HepG2 (cell line): ENCODE results near the gene ABHD17C. TPM values are rescaled to one million over a fixed set of nuclear protein-coding genes. Genes with fewer than 3 reads are reported as not detected.

Experiments
- ATAC-seq: fragments of 200-7000 bp; cut with Tn5 transposase; 3 replicates; pipeline ENCODE4 v1.9.1; 2020; ENCODE audit warnings: mild to moderate bottlenecking, moderate library complexity
- BruUV-seq: library from RNA; stranded (reverse); fragments of 400-500 nt; replicated peaks from 2 replicates; lab custom pipeline; 2021; lab: Mats Ljungman, UMichigan
- CTCF ChIA-PET: fragments of 300-600 bp; formaldehyde crosslinking; extraction: SDS; loops from one replicate; lab custom pipeline; 2021; ENCODE audit warnings: low total read pairs, inconsistent platforms, low intra/inter-chr PET ratio; lab: Yijun Ruan, JAX
- POLR2A ChIA-PET: fragments of 350-600 bp; sonication (Branson Sonifier 250); formaldehyde crosslinking; loops from one replicate; lab custom pipeline; 2020; ENCODE audit warnings: antibody characterized with exemption, inconsistent platforms; lab: Yijun Ruan, JAX
- DNase-seq: peaks from one replicate; pipeline ENCODE4 v3.0.0-alpha.2; 2015; ENCODE audit warnings: low spot score
- FAIRE-seq: peaks from 3 replicates; lab custom pipeline; 2011; peaks lifted over from hg19 to GRCh38; lab: Jason Lieb, UNC
- H2AFZ ChIP-seq: one replicate; pipeline ENCODE4 v1.6.1; 2011; ENCODE audit warnings: low read length, inconsistent platforms
- H3K27ac ChIP-seq: fragments of 300-600 bp; 3 replicates; pipeline ENCODE4 v1.8.0; 2011; ENCODE audit warnings: mixed run types, mild to moderate bottlenecking, mixed read lengths, low read length, inconsistent platforms; ENCODE audit not compliant: insufficient read depth; ENCODE audit errors: extremely low read length
- H3K27me3 ChIP-seq, 2 experiments: fragments of 200-600 bp in 1 of 2; 2 replicates in 1 of 2; 3 replicates in 1 of 2; pipeline versions ENCODE4 v1.6.0 to v1.8.0; 2011; ENCODE audit warnings: low read length in 2 of 2, mild to moderate bottlenecking in 2 of 2, moderate library complexity in 2 of 2, inconsistent platforms in 1 of 2; ENCODE audit not compliant: insufficient read depth in 2 of 2, control insufficient read depth in 1 of 2
- H3K36me3 ChIP-seq, 2 experiments: fragments of 200-600 bp in 1 of 2; replicated peaks in 1 of 2; 2 replicates in 1 of 2; 3 replicates in 1 of 2; pipeline versions ENCODE4 v1.5.1 to v1.8.0; 2011; ENCODE audit warnings: low read length in 2 of 2, inconsistent platforms in 1 of 2; ENCODE audit not compliant: insufficient read depth in 2 of 2, control insufficient read depth in 1 of 2
- H3K4me1 ChIP-seq: 2 replicates; pipeline ENCODE4 v1.5.1; 2012; ENCODE audit warnings: low read length, inconsistent platforms; ENCODE audit not compliant: insufficient read depth
- H3K4me2 ChIP-seq: 2 replicates; pipeline ENCODE4 v1.6.0; 2011; ENCODE audit warnings: low read depth, low read length, inconsistent platforms
- H3K4me3 ChIP-seq, 3 experiments: fragments of 200-600 bp in 1 of 3; sonication (generic), shearing (Covaris generic) in 1 of 3; replicated peaks in 1 of 3; 2 replicates each; pipeline ENCODE4 v1.5.1; 2011 to 2016; ENCODE audit warnings: low read length in 3 of 3, inconsistent platforms in 2 of 3, low read depth in 2 of 3, mild to moderate bottlenecking in 2 of 3, control low read depth in 1 of 3, mixed read lengths in 1 of 3; ENCODE audit not compliant: insufficient read depth in 1 of 3
- H3K79me2 ChIP-seq: one replicate; pipeline ENCODE4 v1.6.1; 2011; ENCODE audit warnings: low read length, inconsistent platforms; ENCODE audit not compliant: insufficient read depth
- H3K9ac ChIP-seq: 2 replicates; pipeline ENCODE4 v1.6.0; 2011; ENCODE audit warnings: mild to moderate bottlenecking, low read depth, low read length, inconsistent platforms; ENCODE audit not compliant: insufficient read depth
- H3K9me3 ChIP-seq: 2 replicates; pipeline ENCODE4 v1.5.1; 2012; ENCODE audit warnings: mild to moderate bottlenecking, low read length
- H4K20me1 ChIP-seq: 2 replicates; pipeline ENCODE4 v1.6.0; 2011; ENCODE audit warnings: inconsistent platforms, mild to moderate bottlenecking, low read length, moderate library complexity; ENCODE audit not compliant: insufficient read depth
- GTF2F1 ChIP-seq: fragments of 150-350 bp; IDR thresholded peaks from 2 replicates; pipeline ENCODE4 v1.6.1; 2014; ENCODE audit warnings: low read length
- MIER3 ChIP-seq: IDR thresholded peaks from 2 replicates; pipeline ENCODE4 v1.6.1; 2016; ENCODE audit warnings: missing compliant biosample characterization, borderline replicate concordance
- PAX8 ChIP-seq: sonication (generic); formaldehyde crosslinking; IDR thresholded peaks from 2 replicates; pipeline ENCODE4 v1.8.0; 2022; ENCODE audit warnings: mild to moderate bottlenecking, missing genetic modification reagents, borderline replicate concordance
- RFX5 ChIP-seq: IDR thresholded peaks from 2 replicates; pipeline ENCODE4 v1.6.1; 2011; ENCODE audit warnings: low read depth, low read length, improper control_type of control experiment
- RORA ChIP-seq: sonication (generic); formaldehyde crosslinking; IDR thresholded peaks from 2 replicates; pipeline ENCODE4 v1.5.0; 2020; ENCODE audit warnings: mild to moderate bottlenecking, missing genetic modification reagents, moderate library complexity
- TAF15 ChIP-seq: fragments of 200-400 bp; formaldehyde crosslinking; IDR thresholded peaks from one replicate; pipeline ENCODE4 v1.6.1; 2018; ENCODE audit warnings: mild to moderate bottlenecking, low read depth, low read length; ENCODE audit not compliant: poor library complexity, severe bottlenecking
- TBP ChIP-seq: sonication (generic); formaldehyde crosslinking; IDR thresholded peaks from 2 replicates; pipeline ENCODE4 v1.5.0; 2020; ENCODE audit warnings: missing genetic modification reagents
- TFDP2 ChIP-seq: sonication (generic); formaldehyde crosslinking; IDR thresholded peaks from 2 replicates; pipeline ENCODE4 v1.4.0; 2020; ENCODE audit warnings: missing genetic modification reagents
- U2AF2 ChIP-seq: fragments of 200-400 bp; formaldehyde crosslinking; IDR thresholded peaks from 2 replicates; pipeline ENCODE4 v1.6.1; 2017; ENCODE audit warnings: low read depth, mild to moderate bottlenecking, low read length
- ZKSCAN8 ChIP-seq: IDR thresholded peaks from 2 replicates; pipeline ENCODE4 v1.6.1; 2016; ENCODE audit warnings: borderline replicate concordance, missing genetic modification reagents, missing compliant biosample characterization
- ZNF24 ChIP-seq: fragments of 450-650 bp; IDR thresholded peaks from 2 replicates; pipeline ENCODE4 v1.6.1; 2017; ENCODE audit warnings: antibody characterized with exemption, mild to moderate bottlenecking
- ZNF3 ChIP-seq: IDR thresholded peaks from 2 replicates; pipeline ENCODE4 v1.7.0; 2017; ENCODE audit warnings: inconsistent platforms
- WGBS: methylation state at CpG from one replicate; pipeline ENCODE4 v1.1.6; 2017; ENCODE audit warnings: low lambda C conversion rate; 5-methylcytosine and 5-hydroxymethylcytosine counted together
- in situ Hi-C: cut with HindIII; loops from 2 replicates; pipeline ENCODE4 v1.10.0; 2017; ENCODE audit warnings: low pct_unique_long_range_greater_than_20kb; ENCODE audit not compliant: extremely low pct_ligation_motif_present
- intact Hi-C: fragments of 100-400 bp; cut with micrococcal nuclease; formaldehyde crosslinking; loops from one replicate; pipeline ENCODE4 v1.10.0; 2022; ENCODE audit not compliant: unreplicated experiment
- polyA plus RNA-seq, 8 experiments: library from polyadenylated mRNA; depleted of rRNA in 3 of 8; stranded (reverse) in 7 of 8; unstranded in 1 of 8; fragments of >200 nt; fragmentation: Illumina TruSeq in 4 of 8; extraction: Trizol in 4 of 8; gene quantifications; 2 replicates each; pipeline versions ENCODE4 v1.2.1 to v1.2.3, GENCODE V29; 2011 to 2016; ENCODE audit warnings: low read depth in 4 of 8, missing spikeins in 1 of 8, mixed read lengths in 1 of 8; ENCODE audit not compliant: insufficient read depth in 1 of 8
- total RNA-seq, 5 experiments: library from RNA; depleted of rRNA; stranded (reverse); fragments of >200 nt; fragmentation: Illumina TruSeq; extraction: Trizol; gene quantifications; 2 replicates each; pipeline ENCODE4 v1.2.3, GENCODE V29; 2016; ENCODE audit warnings: low read depth in 1 of 5

ABHD17C gene
- total and polyA plus RNA-seq, 2 of the 13 experiments (the other 11 are each of a cell fraction or from before 2014, with no cell fraction given) = 2.9 to 3.9 TPM

DNA sequence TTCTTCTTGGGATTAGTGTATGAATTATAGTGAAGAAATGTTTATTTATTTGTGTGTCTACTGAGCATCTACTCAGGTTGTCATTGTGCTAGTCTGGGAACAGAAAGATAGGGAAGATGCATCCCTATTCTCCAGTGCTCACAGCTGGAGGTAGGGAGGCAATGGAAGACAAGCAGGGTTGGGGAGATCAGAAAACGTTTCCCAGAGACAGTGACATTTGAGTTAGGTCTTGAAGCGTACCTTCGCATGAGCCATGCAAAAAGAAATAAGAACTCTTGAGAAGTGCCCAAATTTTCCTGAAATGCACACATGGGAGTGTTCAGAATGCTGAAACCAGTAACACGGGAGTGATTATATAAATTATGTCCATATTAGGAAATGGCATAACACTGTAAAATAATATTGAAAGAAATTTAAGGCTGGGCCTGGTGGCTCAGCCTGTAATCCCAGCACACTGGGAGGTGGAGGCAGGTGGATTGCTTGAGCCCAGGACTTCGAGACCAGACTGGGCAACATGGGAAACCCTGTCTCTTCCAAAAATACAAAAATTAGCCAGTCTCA is 78.8 kb downstream of the ABHD17C start (continued):
- no peak for TF ChIP-seq ZKSCAN8
- no peak for TF ChIP-seq TFDP2 (CRISPR knock-in tag)
- no peak for TF ChIP-seq TAF15
- no peak for TF ChIP-seq TBP (CRISPR knock-in tag)
- TF ChIP-seq ZNF24 = no peak

- Histone ChIP-seq H3K27ac (no peak overlapping the region), H3K4me1 (peaks cover 17% of the 10 kb centered on the region), H3K4me2 (no peak overlapping the region), H3K79me2 (no peaks in the 10 kb centered on the region), H2AFZ (no peak overlapping the region), H3K9ac (no peak overlapping the region), H3K9me3 (no peaks in the 10 kb centered on the region), H3K27me3 (peaks cover 2 to 4% of the 10 kb centered on the region in 2 experiments; a peak in 2 of 5 replicates), H3K4me3 (no peak overlapping the region), H4K20me1 (no peaks in the 10 kb centered on the region), H3K36me3 (no peaks in the 10 kb centered on the region; a peak in 1 of 5 replicates)
- FAIRE-seq (no peak), DNase-seq (no peak), ATAC-seq (no peak)
- intact Hi-C loops (no loop called here), in situ Hi-C loops (no loop called here)
- TF ChIP-seq RFX5 (no peak), GTF2F1 (no peak), MIER3 (CRISPR knock-in tag) (no peak), U2AF2 (no peak), ZNF3 (CRISPR knock-in tag) (no peak), PAX8 (CRISPR knock-in tag) (no peak), RORA (no peak)
- ChIA-PET CTCF (no interaction called here), POLR2A (no interaction called here)
- 0% methylated on average over 1 of the region's 1 CpG for WGBS
- BruUV-seq = no TSS peak
Measured at GRCh38 chr15:80774486-80774885, 79.4 kb downstream of the ABHD17C start.
